Measurements from ENCODE around the gene PTPRR. TPM values are rescaled to one million over a fixed set of nuclear protein-coding genes. Genes with fewer than 3 reads are reported as not detected.

PTPRR gene
- total and polyA plus RNA-seq, 2 of the 4 experiments (the other 2 are of a cell fraction) = 0.18 to 0.21 TPM

DNA sequence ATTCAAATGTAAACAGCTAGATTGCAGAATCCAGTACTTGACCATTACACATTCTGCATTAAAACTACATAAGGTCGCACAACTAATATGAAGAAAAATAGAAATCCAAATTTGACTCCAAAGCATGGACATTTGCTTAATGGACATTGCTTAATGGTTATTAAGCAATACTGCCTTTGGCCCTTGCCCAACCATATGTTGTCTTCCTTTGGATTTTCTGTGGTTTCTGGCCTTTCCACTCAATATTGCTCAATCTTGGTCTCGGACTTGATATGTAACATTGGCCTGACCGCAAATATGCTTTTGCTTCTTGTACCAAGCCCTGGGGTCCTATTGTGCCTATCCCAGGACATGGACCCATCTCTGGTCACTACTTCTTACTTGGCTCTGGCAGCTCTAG is 67.2 kb downstream of the PTPRR start:
- Histone ChIP-seq H4K20me1 (ENCODE audit: insufficient read depth, low read length) (no peaks in the 10 kb centered on the region), H3K4me1 (ENCODE audit: control insufficient read depth, insufficient read depth, low read length) (no peaks in the 10 kb centered on the region), H3K27me3 (ENCODE audit: control insufficient read depth, insufficient read depth, low read length) (no peaks in the 10 kb centered on the region), H4K8ac (ENCODE audit: low read depth in 2 of 2, low read length in 2 of 2) (no peak overlapping the region), H3K79me1 (ENCODE audit: low read depth in 1 of 2, low read length in 2 of 2) (no peaks in the 10 kb centered on the region), H3K9me1 (ENCODE audit: insufficient read depth, low read length) (no peaks in the 10 kb centered on the region), H4K91ac (ENCODE audit: insufficient read depth, low read depth, low read length) (no peak overlapping the region), H3K9me3 (ENCODE audit: control insufficient read depth, insufficient read depth, low read length) (no peaks in the 10 kb centered on the region), H2BK20ac (ENCODE audit: low read depth, low read length) (no peak overlapping the region), H3K36me3 (ENCODE audit: control insufficient read depth, insufficient read depth, low read length) (no peaks in the 10 kb centered on the region), H3K18ac (ENCODE audit: low read depth, low read length) (no peak overlapping the region), H3K56ac (ENCODE audit: extremely low read depth, insufficient read depth, low read length) (no peak overlapping the region), H3K9ac (ENCODE audit: low read depth, low read length) (no peak overlapping the region), H2AK9ac (replicated peaks; ENCODE audit: low read depth, low read length, poor library complexity) (no peak overlapping the region), H3K23ac (ENCODE audit: low read depth, low read length) (no peak overlapping the region), H2BK15ac (ENCODE audit: low read depth, low read length) (no peak overlapping the region), H4K5ac (ENCODE audit: low read depth, low read length) (no peak overlapping the region), H3K14ac (replicated peaks; ENCODE audit: low read depth, low read length) (no peak overlapping the region), H2BK5ac (ENCODE audit: low read depth, low read length, poor library complexity, severe bottlenecking) (no peak overlapping the region), H3K4ac (ENCODE audit: low read depth, low read length) (no peak overlapping the region), H3K27ac (ENCODE audit: insufficient read depth, low read length) (no peak overlapping the region), H3K4me2 (ENCODE audit: low read depth, low read length) (no peak overlapping the region), H3K4me3 (ENCODE audit: insufficient read depth, low read depth, low read length) (no peak overlapping the region), H2AFZ (replicated peaks; ENCODE audit: low read length, poor library complexity) (no peak overlapping the region), H2AK5ac (ENCODE audit: low read depth, low read length) (no peak overlapping the region), H2BK120ac (ENCODE audit: low read depth, low read length) (no peak overlapping the region)
- intact Hi-C loops (cut with micrococcal nuclease) (no loop called here), dilution Hi-C loops (cut with HindIII; ENCODE audit: low sequenced_read_pairs, unreplicated experiment) (no loop called here), in situ Hi-C loops (cut with MboI; ENCODE audit: low sequenced_read_pairs) (no loop called here)
- POLR2A ChIA-PET (ENCODE audit: unreplicated experiment) = no interaction called here
- ATAC-seq (ENCODE audit: low read depth) = no peak
- peak; percentile 1 for DNase-seq
- 0% methylated on average over 1 of the region's 3 CpGs; no CpG with 5 or more reads in 1 of the 2 experiments for WGBS, 2 experiments (ENCODE audit: extremely low coverage in 2 of 2, insufficient read length in 1 of 2)
- CTCF ChIA-PET = no interaction called here
- no TSS peak for BruUV-seq (replicated peaks)
- TF ChIP-seq CEBPB (IDR thresholded peaks at IDR 0.05; ENCODE audit: low read depth, low read length) = peak; percentile 50
- TF ChIP-seq MAFK (IDR thresholded peaks at IDR 0.05; ENCODE audit: low read depth, low read length) = no peak
- TF ChIP-seq, protein P1, sequence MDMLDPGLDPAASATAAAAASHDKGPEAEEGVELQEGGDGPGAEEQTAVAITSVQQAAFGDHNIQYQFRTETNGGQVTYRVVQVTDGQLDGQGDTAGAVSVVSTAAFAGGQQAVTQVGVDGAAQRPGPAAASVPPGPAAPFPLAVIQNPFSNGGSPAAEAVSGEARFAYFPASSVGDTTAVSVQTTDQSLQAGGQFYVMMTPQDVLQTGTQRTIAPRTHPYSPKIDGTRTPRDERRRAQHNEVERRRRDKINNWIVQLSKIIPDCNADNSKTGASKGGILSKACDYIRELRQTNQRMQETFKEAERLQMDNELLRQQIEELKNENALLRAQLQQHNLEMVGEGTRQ (IDR thresholded peaks at IDR 0.05; ENCODE audit: low read depth, low read length) = no peak

All from IMR-90 (cell line).